Rectal smooth muscle tissue (tissue), 1 donor: ENCODE measurements around the gene WFDC10B.
"Not testable (repeated sequence)": the region's sequence is repeated elsewhere in the genome, so short reads cannot be mapped to it uniquely, and the experiment has no call there.

Experiments
- H3K27ac ChIP-seq: one replicate; pipeline ENCODE4 v1.7.0; 2013; ENCODE audit warnings: low read depth, low read length, inconsistent platforms
- H3K27me3 ChIP-seq: one replicate; pipeline ENCODE4 v1.7.0; 2013; ENCODE audit warnings: low read length; ENCODE audit not compliant: control insufficient read depth, insufficient read depth
- H3K36me3 ChIP-seq: one replicate; pipeline ENCODE4 v1.7.0; 2013; ENCODE audit warnings: low read length; ENCODE audit not compliant: control insufficient read depth, insufficient read depth
- H3K4me1 ChIP-seq: one replicate; pipeline ENCODE4 v1.7.0; 2013; ENCODE audit warnings: low read length; ENCODE audit not compliant: control insufficient read depth, insufficient read depth
- H3K4me3 ChIP-seq: one replicate; pipeline ENCODE4 v1.7.0; 2013; ENCODE audit warnings: low read length
- H3K9ac ChIP-seq: one replicate; pipeline ENCODE4 v1.7.0; 2013; ENCODE audit warnings: low read length

The WFDC10B gene

DNA sequence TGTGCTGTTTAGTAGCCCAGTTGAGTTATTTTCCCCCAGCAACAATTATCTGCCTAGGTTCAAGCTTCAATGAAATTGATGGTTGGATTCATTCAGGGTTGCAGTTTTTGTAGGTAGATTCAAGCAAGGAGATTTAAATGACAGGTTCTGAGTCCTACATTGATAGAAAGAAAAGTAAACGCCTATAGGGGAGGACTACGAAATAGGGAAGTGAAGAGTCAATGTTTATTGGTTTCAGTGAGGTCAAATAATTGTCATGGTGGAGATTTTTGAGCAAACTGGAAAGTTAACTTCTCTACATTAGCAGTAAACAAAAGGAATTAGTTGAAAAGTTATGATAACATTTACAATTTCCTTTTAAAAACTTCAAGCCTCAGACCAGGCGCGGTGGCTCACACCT lies 3.7 kb downstream of the WFDC10B start:
- Histone ChIP-seq H3K27ac (no peak overlapping the region), H3K27me3 (no peaks in the 10 kb centered on the region), H3K36me3 (no peaks in the 10 kb centered on the region), H3K9ac (no peak overlapping the region), H3K4me1 (no peaks in the 10 kb centered on the region), H3K4me3 (no peak overlapping the region)

DNA sequence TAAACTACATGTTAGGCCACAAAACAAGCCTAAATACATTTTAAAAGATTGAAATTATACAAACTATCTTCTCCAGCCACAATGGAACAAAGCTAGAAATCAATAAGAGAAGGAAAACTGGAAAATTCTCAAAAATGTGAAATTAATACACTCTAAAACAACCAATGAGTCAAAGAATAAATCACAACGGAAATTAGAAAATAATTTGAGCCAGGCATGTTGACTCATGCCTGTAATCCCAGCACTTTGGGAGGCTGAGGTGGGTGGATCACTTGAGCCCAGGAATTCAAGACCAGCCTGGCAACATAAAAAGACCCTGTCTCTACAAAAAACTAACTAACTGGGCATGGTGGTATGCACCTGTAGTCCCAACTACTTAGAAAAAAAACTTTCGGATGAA lies 9.3 kb downstream of the WFDC10B start:
- no peak overlapping the region for H3K4me3 ChIP-seq
- H3K27ac ChIP-seq, result no peak overlapping the region

DNA sequence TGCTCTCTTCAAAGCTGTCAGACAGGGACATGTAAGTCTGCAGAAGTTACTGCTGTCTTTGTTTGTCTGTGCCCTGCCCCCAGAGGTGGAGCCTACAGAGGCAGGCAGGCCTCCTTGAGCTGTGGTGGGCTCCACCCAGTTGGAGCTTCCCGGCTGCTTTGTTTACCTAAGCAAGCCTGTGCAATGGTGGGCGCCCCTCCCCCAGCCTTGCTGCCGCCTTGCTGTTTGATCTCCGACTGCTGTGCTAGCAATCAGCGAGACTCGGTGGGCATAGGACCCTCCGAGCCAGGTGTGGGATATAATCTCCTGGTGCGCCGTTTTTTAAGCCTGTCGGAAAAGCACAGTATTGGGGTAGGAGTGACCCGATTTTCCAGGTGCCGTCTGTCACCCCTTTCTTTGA lies 11.5 kb downstream of the WFDC10B start:
- not testable (repeated sequence) for H3K27ac ChIP-seq, H3K4me1 ChIP-seq, H3K9ac ChIP-seq, H3K27me3 ChIP-seq, H3K4me3 ChIP-seq, H3K36me3 ChIP-seq

More for the DNA sequence above, 9.3 kb downstream of the WFDC10B start:
- H3K9ac ChIP-seq, result no peak overlapping the region
- H3K27me3 ChIP-seq, result no peaks in the 10 kb centered on the region
- H3K36me3 ChIP-seq, result no peaks in the 10 kb centered on the region
- no peaks in the 10 kb centered on the region for H3K4me1 ChIP-seq

DNA sequence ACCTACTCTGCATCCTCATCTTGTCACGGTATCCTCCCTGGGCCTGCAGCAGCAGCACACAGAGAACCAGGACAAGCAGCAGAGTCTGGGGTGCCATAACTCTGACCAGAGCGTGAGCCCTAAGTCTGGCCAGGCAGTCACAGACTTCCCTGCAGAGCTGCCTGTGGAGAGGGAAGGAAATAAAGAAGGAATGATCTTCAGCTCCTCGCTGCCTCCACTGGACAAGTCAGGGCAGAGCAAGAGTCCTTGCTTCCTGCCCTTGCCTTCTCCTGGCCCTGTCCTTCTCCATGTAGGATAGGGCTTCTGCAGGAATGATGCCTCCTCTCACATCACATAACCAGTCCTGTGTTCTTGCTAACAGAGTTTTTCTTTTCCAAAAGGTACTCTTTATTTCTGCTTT lies 18.9 kb downstream of the WFDC10B start:
- Histone ChIP-seq H3K27ac (no peak overlapping the region), H3K9ac (no peak overlapping the region), H3K4me1 (no peaks in the 10 kb centered on the region), H3K4me3 (no peak overlapping the region), H3K27me3 (no peaks in the 10 kb centered on the region), H3K36me3 (no peaks in the 10 kb centered on the region)

DNA sequence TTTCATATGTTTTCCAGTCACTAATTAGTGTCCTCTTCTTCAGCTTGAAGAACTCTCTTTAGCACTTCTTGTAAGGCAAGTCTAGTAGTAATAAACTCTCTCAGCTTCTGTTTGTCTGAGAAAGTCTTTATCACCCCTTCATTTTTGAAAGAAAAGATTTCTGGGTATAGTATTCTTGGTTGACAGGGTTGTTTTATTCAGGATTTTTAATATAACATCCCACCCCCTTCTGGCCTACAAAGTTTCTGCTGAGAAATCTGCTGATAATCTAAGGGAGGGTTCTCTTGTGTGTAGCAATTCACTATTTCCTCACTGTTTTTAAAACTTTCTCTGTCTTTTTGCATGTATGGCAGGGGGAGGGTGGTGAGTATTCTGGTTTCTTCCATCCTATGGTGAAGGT lies 25.2 kb downstream of the WFDC10B start:
- Histone ChIP-seq H3K27ac (no peak overlapping the region), H3K9ac (no peak overlapping the region), H3K4me1 (no peaks in the 10 kb centered on the region), H3K36me3 (no peaks in the 10 kb centered on the region), H3K4me3 (no peak overlapping the region), H3K27me3 (no peaks in the 10 kb centered on the region)

DNA sequence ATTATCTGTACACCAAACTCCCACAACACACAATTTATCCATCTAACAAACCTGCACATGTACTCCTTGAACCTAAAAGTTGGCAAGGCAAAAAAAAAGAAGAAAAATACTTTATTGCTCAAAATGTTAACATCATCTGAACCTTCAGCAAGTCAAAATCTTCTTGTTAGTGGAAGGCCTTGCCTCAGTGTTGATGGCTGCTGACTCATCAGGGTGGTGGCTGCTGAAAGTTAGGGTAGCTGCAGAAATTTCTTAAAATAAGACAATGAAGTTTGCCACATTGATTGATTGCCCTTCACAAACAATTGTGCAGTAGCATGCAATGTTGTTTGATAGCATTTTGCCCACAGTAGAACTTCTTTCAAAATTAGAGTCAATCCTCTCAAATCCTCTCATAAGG lies 32.1 kb downstream of the WFDC10B start:
- H3K36me3 ChIP-seq, result no peaks in the 10 kb centered on the region
- no peak overlapping the region for H3K4me3 ChIP-seq
- H3K27me3 ChIP-seq, result no peaks in the 10 kb centered on the region
- no peaks in the 10 kb centered on the region for H3K4me1 ChIP-seq
- no peak overlapping the region for H3K27ac ChIP-seq
- H3K9ac ChIP-seq, result no peak overlapping the region

DNA sequence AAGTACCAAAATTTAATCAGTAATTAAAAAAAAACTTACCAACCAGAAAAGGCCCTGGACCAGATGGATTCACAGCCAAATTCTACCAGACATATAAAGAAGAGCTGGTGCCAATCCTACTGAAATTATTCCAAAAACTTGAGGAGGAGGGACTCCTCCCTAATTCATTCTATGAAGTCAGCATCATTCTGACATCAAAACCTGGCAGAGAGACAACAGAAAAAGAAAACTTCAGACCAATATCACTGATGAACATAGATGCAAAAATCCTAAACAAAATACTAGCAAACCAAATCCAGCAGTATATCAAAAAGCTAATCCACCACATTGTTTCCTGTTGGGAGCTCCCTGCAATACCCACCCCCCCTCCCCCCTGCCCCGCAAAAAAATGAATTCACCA lies 34.7 kb downstream of the WFDC10B start, which contains the start of gene WFDC11:
Gene WFDC11, minus strand, starts transcription at position 101 of the 400 bp plus-strand sequence. CDS start 19,639 bp downstream, outside the sequence.
- Histone ChIP-seq H3K27me3 (no peaks in the 10 kb centered on the region), H3K9ac (no peak within 1 kb of the TSS), H3K36me3 (no peaks in the 10 kb centered on the region), H3K27ac (no peak within 1 kb of the TSS), H3K4me1 (no peaks in the 10 kb centered on the region), H3K4me3 (no peak within 1 kb of the TSS)

DNA sequence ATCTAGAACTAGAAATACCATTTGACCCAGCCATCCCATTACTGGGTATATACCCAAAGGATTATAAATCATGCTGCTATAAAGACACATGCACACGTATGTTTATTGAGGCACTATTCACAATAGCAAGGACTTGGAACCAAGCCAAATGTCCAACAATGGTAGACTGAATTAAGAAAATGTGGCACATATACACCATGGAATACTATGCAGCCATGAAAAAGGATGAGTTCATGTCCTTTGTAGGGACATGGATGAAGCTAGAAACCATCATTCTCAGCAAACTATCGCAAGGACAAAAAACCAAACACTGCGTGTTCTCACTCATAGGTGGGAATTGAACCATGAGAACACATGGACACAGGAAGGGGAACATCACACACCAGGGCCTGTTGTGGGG lies 47.8 kb downstream of the WFDC10B start:
- H3K27ac ChIP-seq, H3K36me3 ChIP-seq, H3K4me1 ChIP-seq, H3K9ac ChIP-seq, H3K4me3 ChIP-seq, H3K27me3 ChIP-seq: not testable (repeated sequence)

DNA sequence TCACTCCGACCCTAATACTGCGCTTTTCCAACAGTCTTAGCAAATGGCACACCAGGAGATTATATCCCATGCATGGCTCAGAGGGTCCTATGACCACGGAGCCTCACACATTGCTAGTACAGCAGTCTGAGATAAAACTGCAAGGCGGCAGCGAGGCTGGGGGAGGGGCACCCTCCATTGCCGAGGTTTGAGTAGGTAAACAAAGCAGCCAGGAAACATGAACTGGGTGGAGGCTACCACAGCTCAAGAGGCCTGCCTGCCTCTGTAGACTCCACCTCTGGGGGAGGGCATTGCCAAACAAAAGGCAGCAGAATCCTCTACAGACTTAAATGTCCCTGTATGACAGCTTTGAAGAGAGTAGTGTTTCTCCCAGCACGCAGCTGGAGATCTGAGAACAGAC lies 53.1 kb downstream of the WFDC10B start:
- H3K9ac ChIP-seq, H3K27ac ChIP-seq, H3K4me1 ChIP-seq, H3K27me3 ChIP-seq, H3K36me3 ChIP-seq, H3K4me3 ChIP-seq: not testable (repeated sequence)

DNA sequence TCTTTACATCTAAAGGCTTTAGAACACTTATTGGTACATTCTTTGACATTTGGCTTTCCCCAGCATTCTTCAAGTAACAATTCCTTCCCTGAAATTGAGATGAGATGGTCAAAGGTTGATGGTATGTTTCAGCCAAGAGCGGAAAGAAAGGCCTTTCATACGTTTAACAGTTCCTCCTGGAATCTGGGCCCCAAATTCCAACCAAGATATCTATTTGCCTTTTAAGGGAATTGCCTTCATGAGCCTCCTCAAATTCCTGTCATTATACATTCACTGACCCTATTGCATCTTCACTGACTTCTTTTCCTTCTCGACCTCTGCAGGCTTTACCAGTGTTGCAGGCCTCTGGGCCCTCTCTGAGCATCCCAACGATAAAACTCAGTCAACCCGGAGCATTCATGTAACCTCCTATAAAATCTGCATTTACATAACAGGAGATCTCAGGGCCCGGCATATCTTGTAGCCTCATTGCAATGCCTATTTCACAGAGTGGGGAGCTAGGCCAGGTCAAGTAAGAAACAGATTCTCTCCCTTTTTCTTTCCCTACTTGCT lies 55.4 kb downstream of the WFDC10B start:
- Histone ChIP-seq H3K27me3 (no peaks in the 10 kb centered on the region), H3K9ac (no peak overlapping the region)

DNA sequence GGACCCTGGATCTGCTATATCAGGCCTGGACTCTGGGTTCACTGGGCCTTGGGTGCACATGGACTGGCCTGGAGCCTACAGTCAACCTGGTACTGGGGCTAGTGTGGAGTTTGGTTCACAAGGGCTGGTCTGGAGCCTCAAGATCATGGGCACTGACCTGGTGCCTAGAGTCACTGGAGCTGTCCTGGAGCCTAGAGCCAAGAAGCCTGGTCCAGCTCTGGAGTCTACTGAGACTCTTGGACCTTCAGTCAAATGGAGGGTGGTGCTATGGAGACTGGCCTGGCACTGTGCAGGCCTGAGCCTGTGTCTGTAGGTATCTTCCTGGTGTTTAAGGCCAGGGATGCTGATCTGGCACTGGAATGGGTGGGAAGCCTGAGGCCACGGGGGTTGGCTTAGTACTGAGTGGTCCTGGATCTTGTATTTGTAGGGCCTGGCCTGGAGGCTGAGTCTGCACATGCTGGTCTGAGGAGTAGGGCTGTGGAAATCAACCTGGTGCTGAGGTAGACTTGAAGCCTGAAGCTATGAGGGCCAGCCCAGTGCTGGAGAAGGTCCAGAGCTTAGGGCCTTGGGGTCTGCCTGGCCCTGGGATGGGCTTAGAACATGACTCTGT lies 57.3 kb downstream of the WFDC10B start:
- Histone ChIP-seq H3K4me1 (no peaks in the 10 kb centered on the region), H3K27ac (no peak overlapping the region), H3K27me3 (no peaks in the 10 kb centered on the region), H3K9ac (no peak overlapping the region), H3K36me3 (no peaks in the 10 kb centered on the region), H3K4me3 (no peak overlapping the region)

More for the DNA sequence above, 55.4 kb downstream of the WFDC10B start:
- H3K27ac ChIP-seq, result no peak overlapping the region
- H3K36me3 ChIP-seq, result no peaks in the 10 kb centered on the region
- no peaks in the 10 kb centered on the region for H3K4me1 ChIP-seq
- H3K4me3 ChIP-seq, result no peak overlapping the region

DNA sequence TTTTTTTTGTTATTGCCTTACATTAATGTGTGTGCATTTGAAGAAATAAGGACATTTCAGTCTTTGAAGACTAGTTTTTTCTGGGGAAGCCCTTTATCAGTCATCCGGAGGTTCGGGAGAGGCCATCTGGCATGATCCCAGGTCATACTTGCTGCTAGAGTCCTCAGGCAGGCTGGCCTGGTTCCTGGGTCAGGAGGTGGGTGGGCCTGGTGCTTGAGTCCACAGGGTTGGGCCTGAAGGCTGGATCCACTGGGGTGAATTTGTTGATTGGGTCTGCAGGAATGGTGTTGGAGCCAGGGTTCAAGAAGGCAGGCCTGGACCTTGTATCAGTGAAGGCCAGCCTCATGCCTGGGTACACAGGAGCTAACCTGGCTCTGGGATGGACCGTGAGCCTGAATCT lies 57.9 kb downstream of the WFDC10B start:
- Histone ChIP-seq H3K9ac (no peak overlapping the region), H3K36me3 (no peaks in the 10 kb centered on the region), H3K27me3 (no peaks in the 10 kb centered on the region), H3K27ac (no peak overlapping the region), H3K4me3 (no peak overlapping the region), H3K4me1 (no peaks in the 10 kb centered on the region)

DNA sequence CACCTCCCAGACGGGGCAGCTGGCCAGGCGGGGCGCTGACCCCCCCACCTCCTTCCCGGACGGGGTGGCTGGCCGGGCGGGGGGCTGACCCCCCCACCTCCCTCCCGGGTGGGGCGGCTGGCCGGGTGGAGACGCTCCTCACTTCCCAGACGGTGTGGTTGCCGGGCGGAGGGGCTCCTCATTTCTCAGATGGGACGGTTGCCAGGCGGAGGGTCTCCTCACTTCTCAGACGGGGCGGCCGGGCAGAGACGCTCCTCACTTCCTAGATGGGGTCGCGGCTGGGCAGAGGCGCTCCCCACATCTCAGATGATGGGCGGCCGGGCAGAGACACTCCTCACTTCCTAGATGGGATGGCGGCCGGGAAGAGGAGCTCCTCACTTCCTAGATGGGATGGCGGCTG lies 59.0 kb downstream of the WFDC10B start:
- not testable (repeated sequence) for H3K36me3 ChIP-seq, H3K4me3 ChIP-seq, H3K27me3 ChIP-seq, H3K9ac ChIP-seq, H3K4me1 ChIP-seq, H3K27ac ChIP-seq
